Measurements from ENCODE around the gene RASSF1.

RASSF1 gene

GRCh38 chr3:50319894-50320625, 20.6 kb downstream of the RASSF1 start:
- Histone ChIP-seq H4K8ac (ENCODE audit: low read depth, low read length) (no peak overlapping the region), H3K27me3 (ENCODE audit: insufficient read depth, low read length, poor library complexity) (no peaks in the 10 kb centered on the region), H3K18ac (ENCODE audit: low read length) (no peak overlapping the region), H3K79me2 (ENCODE audit: control insufficient read depth, insufficient read depth, low read length) (peaks cover 27% of the 10 kb centered on the region), H2BK5ac (ENCODE audit: low read length) (no peak overlapping the region), H3K4me2 (ENCODE audit: low read length) (peak overlapping the region; percentile 73), H3K4me1 (ENCODE audit: control insufficient read depth, low read depth, low read length) (peaks cover 14% of the 10 kb centered on the region), H2AK5ac (ENCODE audit: low read length) (peak overlapping the region; percentile 76), H3K23ac (ENCODE audit: low read length) (peak overlapping the region; percentile 32), H3K36me3 (ENCODE audit: control insufficient read depth, insufficient read depth, low read length) (peaks cover 10% of the 10 kb centered on the region), H3K9ac (ENCODE audit: low read length) (peak overlapping the region; percentile 94), H3K4me3 (ENCODE audit: low read length) (peak overlapping the region; percentile 94), H3K79me1 (ENCODE audit: low read length) (peaks cover 29% of the 10 kb centered on the region), H2BK120ac (ENCODE audit: low read depth, low read length) (no peak overlapping the region), H2BK15ac (replicated peaks; ENCODE audit: low read depth) (no peak overlapping the region), H3K4ac (ENCODE audit: low read depth, low read length) (no peak overlapping the region), H3K27ac (ENCODE audit: low read depth, low read length) (no peak overlapping the region), H4K5ac (ENCODE audit: low read length) (no peak overlapping the region), H3K56ac (ENCODE audit: low read length) (peak overlapping the region; percentile 96)
- WGBS (ENCODE audit: extremely low coverage, insufficient coverage, low lambda C conversion rate), result no CpG with 5 or more reads among the region's 29 CpGs
- no peak for DNase-seq

GRCh38 chr3:50319181-50319893, 21.3 kb downstream of the RASSF1 start:
- Histone ChIP-seq H3K4me2 (ENCODE audit: low read length) (no peak overlapping the region), H3K18ac (ENCODE audit: low read length) (no peak overlapping the region), H3K56ac (ENCODE audit: low read length) (peak overlapping the region; percentile 96), H3K27me3 (ENCODE audit: insufficient read depth, low read length, poor library complexity) (no peaks in the 10 kb centered on the region), H4K5ac (ENCODE audit: low read length) (no peak overlapping the region), H3K9ac (ENCODE audit: low read length) (peak overlapping the region; percentile 94), H2AK5ac (ENCODE audit: low read length) (no peak overlapping the region), H3K36me3 (ENCODE audit: control insufficient read depth, insufficient read depth, low read length) (peaks cover 10% of the 10 kb centered on the region), H3K4me3 (ENCODE audit: low read length) (no peak overlapping the region), H3K23ac (ENCODE audit: low read length) (no peak overlapping the region), H3K4ac (ENCODE audit: low read depth, low read length) (no peak overlapping the region), H2BK5ac (ENCODE audit: low read length) (no peak overlapping the region), H4K8ac (ENCODE audit: low read depth, low read length) (no peak overlapping the region), H3K4me1 (ENCODE audit: control insufficient read depth, low read depth, low read length) (peaks cover 19% of the 10 kb centered on the region), H2BK15ac (replicated peaks; ENCODE audit: low read depth) (no peak overlapping the region), H3K79me1 (ENCODE audit: low read length) (peaks cover 29% of the 10 kb centered on the region), H3K79me2 (ENCODE audit: control insufficient read depth, insufficient read depth, low read length) (peaks cover 27% of the 10 kb centered on the region), H2BK120ac (ENCODE audit: low read depth, low read length) (no peak overlapping the region), H3K27ac (ENCODE audit: low read depth, low read length) (no peak overlapping the region)
- WGBS (ENCODE audit: extremely low coverage, insufficient coverage, low lambda C conversion rate), result no CpG with 5 or more reads among the region's 16 CpGs
- DNase-seq, result no peak

GRCh38 chr3:50318615-50319014, 22.0 kb downstream of the RASSF1 start:
- Histone ChIP-seq H3K4ac (ENCODE audit: low read depth, low read length) (no peak overlapping the region), H3K4me3 (ENCODE audit: low read length) (no peak overlapping the region), H3K4me1 (ENCODE audit: control insufficient read depth, low read depth, low read length) (peaks cover 21% of the 10 kb centered on the region), H3K79me2 (ENCODE audit: control insufficient read depth, insufficient read depth, low read length) (peaks cover 27% of the 10 kb centered on the region), H4K8ac (ENCODE audit: low read depth, low read length) (no peak overlapping the region), H3K9ac (ENCODE audit: low read length) (no peak overlapping the region), H2AK5ac (ENCODE audit: low read length) (no peak overlapping the region), H3K4me2 (ENCODE audit: low read length) (no peak overlapping the region), H3K27ac (ENCODE audit: low read depth, low read length) (no peak overlapping the region), H2BK15ac (replicated peaks; ENCODE audit: low read depth) (no peak overlapping the region), H3K56ac (ENCODE audit: low read length) (no peak overlapping the region), H4K5ac (ENCODE audit: low read length) (no peak overlapping the region), H3K36me3 (ENCODE audit: control insufficient read depth, insufficient read depth, low read length) (peaks cover 10% of the 10 kb centered on the region), H3K23ac (ENCODE audit: low read length) (no peak overlapping the region), H3K79me1 (ENCODE audit: low read length) (peaks cover 29% of the 10 kb centered on the region), H2BK120ac (ENCODE audit: low read depth, low read length) (no peak overlapping the region), H3K18ac (ENCODE audit: low read length) (no peak overlapping the region), H3K27me3 (ENCODE audit: insufficient read depth, low read length, poor library complexity) (no peaks in the 10 kb centered on the region), H2BK5ac (ENCODE audit: low read length) (no peak overlapping the region)
- DNase-seq, result no peak
- no CpG with 5 or more reads among the region's 10 CpGs for WGBS (ENCODE audit: extremely low coverage, insufficient coverage, low lambda C conversion rate)

GRCh38 chr3:50318163-50318562, 22.5 kb downstream of the RASSF1 start:
- Histone ChIP-seq H3K4ac (ENCODE audit: low read depth, low read length) (no peak overlapping the region), H2BK15ac (replicated peaks; ENCODE audit: low read depth) (no peak overlapping the region), H3K18ac (ENCODE audit: low read length) (no peak overlapping the region), H3K36me3 (ENCODE audit: control insufficient read depth, insufficient read depth, low read length) (peaks cover 10% of the 10 kb centered on the region), H3K9ac (ENCODE audit: low read length) (no peak overlapping the region), H3K27me3 (ENCODE audit: insufficient read depth, low read length, poor library complexity) (no peaks in the 10 kb centered on the region), H2AK5ac (ENCODE audit: low read length) (no peak overlapping the region), H2BK5ac (ENCODE audit: low read length) (no peak overlapping the region), H3K4me1 (ENCODE audit: control insufficient read depth, low read depth, low read length) (peaks cover 20% of the 10 kb centered on the region), H4K8ac (ENCODE audit: low read depth, low read length) (no peak overlapping the region), H3K27ac (ENCODE audit: low read depth, low read length) (no peak overlapping the region), H3K79me1 (ENCODE audit: low read length) (peaks cover 29% of the 10 kb centered on the region), H2BK120ac (ENCODE audit: low read depth, low read length) (no peak overlapping the region), H3K23ac (ENCODE audit: low read length) (no peak overlapping the region), H3K79me2 (ENCODE audit: control insufficient read depth, insufficient read depth, low read length) (peaks cover 27% of the 10 kb centered on the region), H3K4me2 (ENCODE audit: low read length) (no peak overlapping the region), H3K4me3 (ENCODE audit: low read length) (no peak overlapping the region), H4K5ac (ENCODE audit: low read length) (no peak overlapping the region), H3K56ac (ENCODE audit: low read length) (peak overlapping the region; percentile 4)
- no CpG with 5 or more reads among the region's 11 CpGs for WGBS (ENCODE audit: extremely low coverage, insufficient coverage, low lambda C conversion rate)
- DNase-seq, result no peak

GRCh38 chr3:50317300-50317699, 23.3 kb downstream of the RASSF1 start:
- DNase-seq, result no peak
- Histone ChIP-seq H3K18ac (ENCODE audit: low read length) (no peak overlapping the region), H3K27me3 (ENCODE audit: insufficient read depth, low read length, poor library complexity) (no peaks in the 10 kb centered on the region), H3K9ac (ENCODE audit: low read length) (peak overlapping the region; percentile 26), H2BK120ac (ENCODE audit: low read depth, low read length) (no peak overlapping the region), H3K4me3 (ENCODE audit: low read length) (no peak overlapping the region), H3K4ac (ENCODE audit: low read depth, low read length) (no peak overlapping the region), H3K4me2 (ENCODE audit: low read length) (no peak overlapping the region), H4K5ac (ENCODE audit: low read length) (no peak overlapping the region), H3K36me3 (ENCODE audit: control insufficient read depth, insufficient read depth, low read length) (peaks cover 10% of the 10 kb centered on the region), H3K27ac (ENCODE audit: low read depth, low read length) (no peak overlapping the region), H2BK5ac (ENCODE audit: low read length) (no peak overlapping the region), H2AK5ac (ENCODE audit: low read length) (no peak overlapping the region), H4K8ac (ENCODE audit: low read depth, low read length) (no peak overlapping the region), H2BK15ac (replicated peaks; ENCODE audit: low read depth) (no peak overlapping the region), H3K56ac (ENCODE audit: low read length) (peak overlapping the region; percentile 44), H3K79me1 (ENCODE audit: low read length) (peaks cover 29% of the 10 kb centered on the region), H3K23ac (ENCODE audit: low read length) (no peak overlapping the region), H3K4me1 (ENCODE audit: control insufficient read depth, low read depth, low read length) (peaks cover 16% of the 10 kb centered on the region), H3K79me2 (ENCODE audit: control insufficient read depth, insufficient read depth, low read length) (peaks cover 27% of the 10 kb centered on the region)
- WGBS (ENCODE audit: extremely low coverage, insufficient coverage, low lambda C conversion rate), result no CpG with 5 or more reads among the region's 6 CpGs
